GM19035 (cell line): Measurements from ENCODE around the gene PLSCR1.
A peak's percentile ranks its signal among the peaks of the same experiment; 100 is the strongest.
"Not testable (repeated sequence)": the region's sequence is repeated elsewhere in the genome, so short reads cannot be mapped to it uniquely, and the experiment has no call there.

Experiments used
- ATAC-seq: cut with Tn5 transposase; IDR thresholded peaks from one replicate; pipeline ENCODE4 v1.9.1; 2021; ENCODE audit not compliant: unreplicated experiment

The PLSCR1 gene

GRCh38 chr3:146476094-146476740, 68.2 kb downstream of the PLSCR1 start:
- ATAC-seq: no peak

GRCh38 chr3:146474976-146475375, 69.4 kb downstream of the PLSCR1 start:
- ATAC-seq: not testable (repeated sequence)

DNA sequence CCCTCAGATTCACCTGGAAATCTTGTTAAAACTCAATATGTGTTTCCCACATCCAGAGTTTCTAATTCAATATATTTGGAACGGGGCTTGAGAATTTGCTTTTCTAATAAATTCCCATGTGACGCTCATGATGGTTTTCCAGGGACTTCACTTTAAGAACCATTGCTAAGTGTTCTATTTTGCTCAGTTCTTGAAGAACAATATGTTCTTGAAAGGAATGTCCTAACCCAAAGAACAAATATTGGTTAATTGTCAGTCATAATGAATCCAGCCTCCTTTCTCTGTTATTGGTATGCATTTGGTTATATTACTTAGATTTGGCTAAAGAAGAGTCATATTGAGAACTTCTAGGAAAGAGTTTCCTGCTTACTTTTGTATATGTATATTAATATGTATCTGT, 70.7 kb downstream of the PLSCR1 start:
- ATAC-seq: no peak

DNA sequence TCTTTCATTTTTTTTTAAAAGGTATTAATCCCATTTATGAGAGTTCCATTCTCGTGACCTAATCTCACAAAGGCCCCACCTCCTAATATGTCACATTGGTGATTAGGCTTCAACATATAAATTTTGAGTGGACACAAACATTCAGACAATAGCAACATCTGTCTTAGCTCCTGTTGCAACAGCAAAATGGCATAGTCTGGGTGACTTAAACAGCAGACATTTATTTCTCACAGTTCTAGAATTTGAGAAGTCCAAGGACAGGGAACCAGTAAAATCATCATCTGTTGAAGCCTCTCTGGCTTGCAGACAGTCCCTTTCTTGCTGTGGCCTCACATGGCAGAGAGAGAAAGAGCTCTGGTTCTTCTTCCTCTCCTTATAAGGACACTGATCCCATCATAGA, 71.8 kb downstream of the PLSCR1 start:
- ATAC-seq: no peak

DNA sequence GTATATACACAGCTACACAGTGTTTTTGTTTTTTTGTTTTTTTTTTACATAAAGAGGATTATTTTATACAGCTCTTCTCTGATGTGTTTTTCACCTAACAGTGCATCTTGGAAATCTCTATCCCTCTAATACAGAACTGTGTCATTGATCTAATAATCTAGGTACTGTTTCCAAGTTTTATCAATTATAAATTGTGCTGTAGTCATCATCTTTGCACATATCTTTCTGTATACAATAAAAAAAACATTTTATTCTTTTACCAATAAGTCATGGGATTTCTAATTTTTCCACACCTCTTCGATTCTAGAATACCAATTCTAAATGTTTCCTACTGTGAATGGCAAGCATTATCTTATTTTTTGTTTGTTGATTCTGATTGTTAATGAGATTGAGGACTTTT, 73.4 kb downstream of the PLSCR1 start:
- no peak for ATAC-seq

GRCh38 chr3:146470425-146470990, 73.9 kb downstream of the PLSCR1 start:
- ATAC-seq: no peak

- ATAC-seq: peak; percentile 96
Observed at GRCh38 chr3:146469150-146470017, 75.0 kb downstream of the PLSCR1 start, which contains the start of gene PLSCR2. Gene PLSCR2 (minus strand): TSS chr3:146469561. CDS start chr3:146459904, 9,657 bp downstream.

DNA sequence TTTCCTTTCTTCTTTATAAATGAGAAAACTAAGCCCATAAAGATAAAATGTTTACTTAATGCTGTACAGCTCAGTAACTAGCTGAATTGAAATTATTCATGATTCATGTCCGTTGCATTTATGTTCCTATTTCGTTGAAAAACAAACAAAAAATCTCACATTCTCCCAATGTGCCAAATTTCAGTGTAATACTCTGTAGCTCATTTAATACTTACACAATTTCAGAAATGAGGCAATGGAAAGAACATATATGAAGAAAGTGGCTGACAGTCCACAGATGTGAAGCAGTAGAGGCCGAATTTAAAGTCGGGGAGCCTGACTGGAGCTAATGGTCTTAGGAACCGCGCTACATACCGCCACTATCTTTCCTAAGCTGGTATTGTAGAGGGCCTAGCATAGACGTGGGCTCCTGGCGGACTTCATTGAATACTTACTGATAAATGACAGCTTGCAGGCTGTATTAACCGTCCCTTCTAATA, 75.7 kb downstream of the PLSCR1 start:
- no peak for ATAC-seq

DNA sequence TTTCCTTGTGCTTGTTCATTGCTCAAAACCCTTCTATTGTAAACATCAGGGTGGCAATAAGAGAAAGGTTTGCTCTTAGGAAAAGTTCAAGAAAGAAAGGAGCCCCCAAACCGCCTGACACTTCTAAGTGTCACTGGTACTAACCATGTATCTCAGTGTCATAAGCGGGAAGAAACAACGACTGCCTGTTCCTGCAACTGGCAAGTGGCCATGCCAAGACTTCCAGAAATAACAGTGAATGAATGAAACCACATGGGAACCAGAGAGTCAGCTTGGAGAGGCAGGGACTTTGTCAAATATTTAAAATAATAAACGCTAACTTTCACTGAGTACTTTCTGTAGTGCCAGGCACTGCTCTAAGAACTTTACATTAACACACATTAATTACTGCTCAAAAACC, 76.2 kb downstream of the PLSCR1 start:
- no peak for ATAC-seq

- ATAC-seq: no peak
Observed at GRCh38 chr3:146466604-146467003, 77.8 kb downstream of the PLSCR1 start.

- no peak for ATAC-seq
Observed at GRCh38 chr3:146465693-146466465, 78.5 kb downstream of the PLSCR1 start.
